H1 (cell line): ENCODE measurements around the gene SEC22C. TPM values are rescaled to one million over a fixed set of nuclear protein-coding genes. Genes with fewer than 3 reads are reported as not detected.

ENCODE experiments used
- CHD1 ChIP-seq: IDR thresholded peaks from 2 replicates; pipeline ENCODE4 v1.6.1; 2012; ENCODE audit warnings: low read depth, low read length, improper control_type of control experiment
- FOSL1 ChIP-seq: IDR thresholded peaks from 2 replicates; pipeline ENCODE4 v1.6.1; 2011; ENCODE audit warnings: mild to moderate bottlenecking, low read depth, low read length, moderate library complexity; ENCODE audit not compliant: insufficient read depth
- GABPA ChIP-seq: IDR thresholded peaks from 2 replicates; pipeline ENCODE4 v1.6.1; 2011; ENCODE audit warnings: mild to moderate bottlenecking, low read length, moderate library complexity, borderline replicate concordance; ENCODE audit not compliant: insufficient read depth
- HDAC2 ChIP-seq, 2 experiments: fragments of 300-600 bp in 1 of 2; sonication (generic) in 1 of 2; IDR thresholded peaks; 2 replicates each; pipeline ENCODE4 v1.6.1; 2011 to 2012; ENCODE audit warnings: low read depth in 2 of 2, low read length in 2 of 2, mild to moderate bottlenecking in 2 of 2, moderate library complexity in 2 of 2, borderline replicate concordance in 1 of 2, inconsistent platforms in 1 of 2
- MAFK ChIP-seq: IDR thresholded peaks from 2 replicates; pipeline ENCODE4 v1.6.1; 2012; ENCODE audit warnings: low read depth, mild to moderate bottlenecking, improper control_type of control experiment, low read length
- POLR2AphosphoS5 ChIP-seq: IDR thresholded peaks from 2 replicates; pipeline ENCODE4 v1.6.1; 2011; ENCODE audit warnings: low read depth, low read length
- POU5F1 ChIP-seq: IDR thresholded peaks from 2 replicates; pipeline ENCODE4 v1.6.1; 2011; ENCODE audit warnings: low read depth, mild to moderate bottlenecking, low read length, moderate library complexity
- TEAD4 ChIP-seq: IDR thresholded peaks from 2 replicates; pipeline ENCODE4 v1.6.1; 2012; ENCODE audit warnings: low read depth, low read length, inconsistent platforms, mixed read lengths
- polyA plus RNA-seq, 7 experiments: library from polyadenylated mRNA; depleted of rRNA in 3 of 7; stranded (reverse) in 5 of 7; unstranded in 2 of 7; fragments of >200 nt in 5 of 7; fragments of 200-250 nt in 2 of 7; gene quantifications; 1 replicate in 5 of 7; 2 replicates in 1 of 7; 4 replicates in 1 of 7; pipeline versions ENCODE4 v1.2.1 to v1.2.3, GENCODE V29; 2011 to 2013; ENCODE audit warnings: missing spikeins in 2 of 7, mixed read lengths in 2 of 7
- total RNA-seq: library from RNA; stranded (reverse); fragmentation: NEBNext Ultra II Directional; extraction: Animal tissue kit (Norgen Biotek cat#: 25700); gene quantifications from 2 replicates; pipeline ENCODE4 v1.2.1, GENCODE V29; 2021

SEC22C gene
- total and polyA plus RNA-seq, 2 of the 8 experiments (the other 6 are each of a cell fraction or from before 2014, with no cell fraction given) = 23.4 to 38.3 TPM

GRCh38 chr3:42505849-42506410, 75.8 kb downstream of the SEC22C start (continued):
- TF ChIP-seq POLR2AphosphoS5 = no peak
- TF ChIP-seq HDAC2 (IDR thresholded peaks at IDR 0.05; ENCODE audit: borderline replicate concordance in 1 of 2, low read depth in 2 of 2, low read length in 2 of 2) = no peak
- no peak for TF ChIP-seq GABPA
- TF ChIP-seq FOSL1 = no peak
- no peak for TF ChIP-seq MAFK
- TF ChIP-seq TEAD4 = no peak
- TF ChIP-seq POU5F1 = no peak
- no peak for TF ChIP-seq CHD1
